K562 (cell line): ENCODE data around the gene BACE1-AS. TPM values are rescaled to one million over a fixed set of nuclear protein-coding genes. Genes with fewer than 3 reads are reported as not detected.

Experiments used
- ATF7 ChIP-seq: fragments of 450-650 bp; IDR thresholded peaks from 2 replicates; pipeline ENCODE4 v1.7.1; 2014; ENCODE audit warnings: mild to moderate bottlenecking, moderate library complexity
- CCNT2 ChIP-seq: IDR thresholded peaks from 2 replicates; pipeline ENCODE4 v1.6.1; 2011; ENCODE audit warnings: borderline replicate concordance, low read depth, mild to moderate bottlenecking, moderate library complexity, mixed read lengths, low read length; ENCODE audit not compliant: insufficient read length; ENCODE audit errors: extremely low read depth
- GABPB1 ChIP-seq: sonication (generic); formaldehyde crosslinking; IDR thresholded peaks from 2 replicates; pipeline ENCODE4 v1.8.0; 2022; ENCODE audit warnings: mild to moderate bottlenecking, missing genetic modification reagents
- HDAC6 ChIP-seq: IDR thresholded peaks from 2 replicates; pipeline ENCODE4 v1.6.1; 2012; ENCODE audit warnings: low read depth, mild to moderate bottlenecking, control low read depth, inconsistent platforms, low read length, moderate library complexity
- HMG20B ChIP-seq: fragments of 250-450 bp; sonication (Bioruptor Pico); IDR thresholded peaks from 2 replicates; pipeline ENCODE4 v1.5.0; 2021; ENCODE audit warnings: mild to moderate bottlenecking
- MAFG ChIP-seq: fragments of 450-650 bp; conservative IDR thresholded peaks from 2 replicates; pipeline ENCODE4 v1.6.1; 2016; ENCODE audit warnings: missing genetic modification characterization, missing compliant biosample characterization
- MYNN ChIP-seq, 2 experiments: sonication (generic); formaldehyde crosslinking in 1 of 2; IDR thresholded peaks; 2 replicates each; pipeline versions ENCODE4 v1.5.0 to v1.6.1; 2016 to 2020; ENCODE audit warnings: antibody characterized with exemption in 1 of 2, missing genetic modification reagents in 1 of 2
- NCOR1 ChIP-seq: fragments of 450-650 bp; IDR thresholded peaks from 2 replicates; pipeline ENCODE4 v1.6.1; 2016; ENCODE audit warnings: mild to moderate bottlenecking, moderate library complexity
- NFATC3 ChIP-seq: fragments of 450-650 bp; IDR thresholded peaks from 2 replicates; pipeline ENCODE4 v1.6.1; 2017; ENCODE audit warnings: mild to moderate bottlenecking
- NFE2L1 ChIP-seq: fragments of 450-650 bp; IDR thresholded peaks from 2 replicates; pipeline ENCODE4 v1.6.1; 2016; ENCODE audit warnings: missing genetic modification characterization, low read depth, mild to moderate bottlenecking, missing compliant biosample characterization, moderate library complexity, borderline replicate concordance
- NFRKB ChIP-seq: fragments of 450-650 bp; IDR thresholded peaks from 2 replicates; pipeline ENCODE4 v1.6.1; 2016; ENCODE audit warnings: low read depth
- RB1 ChIP-seq: fragments of 450-650 bp; IDR thresholded peaks from 2 replicates; pipeline ENCODE4 v1.6.1; 2017; ENCODE audit warnings: low read depth, mild to moderate bottlenecking
- RNF2 ChIP-seq: sonication (generic); IDR thresholded peaks from 2 replicates; pipeline ENCODE4 v1.6.1; 2016
- RUNX1 ChIP-seq: sonication (generic); IDR thresholded peaks from 2 replicates; pipeline ENCODE4 v1.6.1; 2016; ENCODE audit warnings: antibody characterized with exemption, low read depth
- SIX5 ChIP-seq, 2 experiments: IDR thresholded peaks; 2 replicates each; pipeline ENCODE4 v1.6.1; 2011; ENCODE audit warnings: low read length in 2 of 2, borderline replicate concordance in 1 of 2, low read depth in 1 of 2, mild to moderate bottlenecking in 1 of 2, moderate library complexity in 1 of 2; ENCODE audit not compliant: insufficient read depth in 1 of 2
- SNRNP70 ChIP-seq: fragments of 200-400 bp; formaldehyde crosslinking; optimal IDR thresholded peaks from 2 replicates; pipeline ENCODE3; 2017; ENCODE audit warnings: low read depth, low read length
- ZNF24 ChIP-seq: fragments of 450-650 bp; IDR thresholded peaks from 2 replicates; pipeline ENCODE4 v1.6.1; 2016
- ZNF384 ChIP-seq: IDR thresholded peaks from 2 replicates; pipeline ENCODE4 v1.6.1; 2012; ENCODE audit warnings: low read depth, low read length, improper control_type of control experiment
- ZSCAN29 ChIP-seq: fragments of 450-650 bp; IDR thresholded peaks from 2 replicates; pipeline ENCODE4 v1.6.1; 2017
- polyA plus RNA-seq, 8 experiments: library from polyadenylated mRNA; depleted of rRNA in 4 of 8; stranded (reverse) in 5 of 8; unstranded in 3 of 8; fragments of >200 nt; fragmentation: Nextera tagmentation in 2 of 8; fragmentation: Illumina TruSeq in 1 of 8; extraction: Ambion mirVana in 2 of 8; extraction: Trizol in 1 of 8; gene quantifications; 2 replicates each; pipeline versions ENCODE4 v1.2.1 to v1.2.3, GENCODE V29; 2011 to 2014; ENCODE audit warnings: inconsistent platforms in 1 of 8, missing spikeins in 1 of 8
- total RNA-seq, 7 experiments: library from RNA; depleted of rRNA in 6 of 7; stranded (reverse); fragments of >200 nt in 6 of 7; fragmentation: Illumina TruSeq in 2 of 7; extraction: Trizol in 2 of 7; gene quantifications; 2 replicates each; pipeline versions ENCODE4 v1.2.1 to v1.2.3, GENCODE V29; 2011 to 2021; ENCODE audit warnings: low replicate concordance in 1 of 7
- TF ChIP-seq, protein P1 (sequence below), 2 experiments: fragments of 450-650 bp; IDR thresholded peaks; 2 replicates each; pipeline ENCODE4 v1.6.1; 2018; ENCODE audit warnings: mild to moderate bottlenecking in 2 of 2, low read depth in 1 of 2; ENCODE audit not compliant: partially characterized antibody in 2 of 2
- TF ChIP-seq, protein P2 (sequence below): fragments of 250-450 bp; sonication (Bioruptor Pico); IDR thresholded peaks from 2 replicates; pipeline ENCODE4 v1.9.0; 2021; ENCODE audit warnings: mild to moderate bottlenecking, inconsistent platforms
- TF ChIP-seq, protein P3 (sequence below): fragments of 200-800 bp; sonication (Bioruptor generic); IDR thresholded peaks from 2 replicates; pipeline ENCODE4 v1.6.1; 2017; ENCODE audit warnings: missing genetic modification characterization, missing compliant biosample characterization

Gene BACE1-AS
- total and polyA plus RNA-seq, 9 of the 15 experiments (the other 6 are each of a cell fraction or from before 2014, with no cell fraction given), result 2.2 to 8.2 (median 3.8) TPM

DNA sequence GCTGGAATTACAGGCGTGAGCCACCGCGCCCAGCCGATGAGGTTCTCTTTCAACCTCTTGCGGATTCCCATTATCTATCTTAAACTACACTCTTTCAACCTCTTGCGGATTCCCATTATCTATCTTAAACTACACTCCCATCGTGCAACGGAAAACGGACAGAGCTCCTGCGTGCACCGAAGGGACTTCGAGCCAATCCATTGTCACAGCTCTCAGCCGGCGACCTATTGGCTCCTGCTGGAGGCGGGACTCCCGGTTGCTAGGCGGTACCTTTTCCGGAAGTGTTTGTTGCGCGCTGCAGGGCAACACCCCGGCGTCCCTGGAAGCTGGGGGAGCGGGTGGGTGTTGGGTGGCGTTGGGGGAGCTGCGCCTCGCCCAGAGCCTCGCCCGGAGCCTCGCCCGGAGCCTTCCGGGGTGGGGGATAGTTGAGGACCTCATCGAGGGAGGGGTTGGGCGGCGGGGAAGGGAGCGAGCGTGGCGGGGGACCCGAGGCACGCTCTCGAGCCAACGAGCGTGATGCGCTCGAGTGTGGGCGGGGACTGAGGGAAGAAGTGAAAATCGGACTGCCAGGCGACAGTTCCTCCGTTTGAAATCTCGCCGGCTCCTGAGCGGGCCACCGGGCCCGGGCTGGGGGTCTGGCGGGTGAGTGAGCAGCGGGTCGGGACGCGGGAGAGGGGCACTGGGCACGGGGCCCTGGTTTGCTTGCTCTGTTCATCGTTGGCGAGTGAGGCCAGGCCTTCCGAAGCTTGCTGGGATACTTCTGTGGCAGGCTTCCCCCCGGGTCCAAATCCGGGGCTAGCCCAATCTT is 36.6 kb downstream of the BACE1-AS start, which contains the start of gene CEP164 (continued):
- TF ChIP-seq, protein P1, sequence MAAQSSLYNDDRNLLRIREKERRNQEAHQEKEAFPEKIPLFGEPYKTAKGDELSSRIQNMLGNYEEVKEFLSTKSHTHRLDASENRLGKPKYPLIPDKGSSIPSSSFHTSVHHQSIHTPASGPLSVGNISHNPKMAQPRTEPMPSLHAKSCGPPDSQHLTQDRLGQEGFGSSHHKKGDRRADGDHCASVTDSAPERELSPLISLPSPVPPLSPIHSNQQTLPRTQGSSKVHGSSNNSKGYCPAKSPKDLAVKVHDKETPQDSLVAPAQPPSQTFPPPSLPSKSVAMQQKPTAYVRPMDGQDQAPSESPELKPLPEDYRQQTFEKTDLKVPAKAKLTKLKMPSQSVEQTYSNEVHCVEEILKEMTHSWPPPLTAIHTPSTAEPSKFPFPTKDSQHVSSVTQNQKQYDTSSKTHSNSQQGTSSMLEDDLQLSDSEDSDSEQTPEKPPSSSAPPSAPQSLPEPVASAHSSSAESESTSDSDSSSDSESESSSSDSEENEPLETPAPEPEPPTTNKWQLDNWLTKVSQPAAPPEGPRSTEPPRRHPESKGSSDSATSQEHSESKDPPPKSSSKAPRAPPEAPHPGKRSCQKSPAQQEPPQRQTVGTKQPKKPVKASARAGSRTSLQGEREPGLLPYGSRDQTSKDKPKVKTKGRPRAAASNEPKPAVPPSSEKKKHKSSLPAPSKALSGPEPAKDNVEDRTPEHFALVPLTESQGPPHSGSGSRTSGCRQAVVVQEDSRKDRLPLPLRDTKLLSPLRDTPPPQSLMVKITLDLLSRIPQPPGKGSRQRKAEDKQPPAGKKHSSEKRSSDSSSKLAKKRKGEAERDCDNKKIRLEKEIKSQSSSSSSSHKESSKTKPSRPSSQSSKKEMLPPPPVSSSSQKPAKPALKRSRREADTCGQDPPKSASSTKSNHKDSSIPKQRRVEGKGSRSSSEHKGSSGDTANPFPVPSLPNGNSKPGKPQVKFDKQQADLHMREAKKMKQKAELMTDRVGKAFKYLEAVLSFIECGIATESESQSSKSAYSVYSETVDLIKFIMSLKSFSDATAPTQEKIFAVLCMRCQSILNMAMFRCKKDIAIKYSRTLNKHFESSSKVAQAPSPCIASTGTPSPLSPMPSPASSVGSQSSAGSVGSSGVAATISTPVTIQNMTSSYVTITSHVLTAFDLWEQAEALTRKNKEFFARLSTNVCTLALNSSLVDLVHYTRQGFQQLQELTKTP (IDR thresholded peaks at IDR 0.05; ENCODE audit: low read depth in 1 of 2, partially characterized antibody in 2 of 2), result peak in 1 of 2 experiments; percentile 72
- TF ChIP-seq, protein P2, sequence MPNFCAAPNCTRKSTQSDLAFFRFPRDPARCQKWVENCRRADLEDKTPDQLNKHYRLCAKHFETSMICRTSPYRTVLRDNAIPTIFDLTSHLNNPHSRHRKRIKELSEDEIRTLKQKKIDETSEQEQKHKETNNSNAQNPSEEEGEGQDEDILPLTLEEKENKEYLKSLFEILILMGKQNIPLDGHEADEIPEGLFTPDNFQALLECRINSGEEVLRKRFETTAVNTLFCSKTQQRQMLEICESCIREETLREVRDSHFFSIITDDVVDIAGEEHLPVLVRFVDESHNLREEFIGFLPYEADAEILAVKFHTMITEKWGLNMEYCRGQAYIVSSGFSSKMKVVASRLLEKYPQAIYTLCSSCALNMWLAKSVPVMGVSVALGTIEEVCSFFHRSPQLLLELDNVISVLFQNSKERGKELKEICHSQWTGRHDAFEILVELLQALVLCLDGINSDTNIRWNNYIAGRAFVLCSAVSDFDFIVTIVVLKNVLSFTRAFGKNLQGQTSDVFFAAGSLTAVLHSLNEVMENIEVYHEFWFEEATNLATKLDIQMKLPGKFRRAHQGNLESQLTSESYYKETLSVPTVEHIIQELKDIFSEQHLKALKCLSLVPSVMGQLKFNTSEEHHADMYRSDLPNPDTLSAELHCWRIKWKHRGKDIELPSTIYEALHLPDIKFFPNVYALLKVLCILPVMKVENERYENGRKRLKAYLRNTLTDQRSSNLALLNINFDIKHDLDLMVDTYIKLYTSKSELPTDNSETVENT (CRISPR knock-in tag), result no peak
- peak; percentile 33; the same call in 1 of the 2 replicates for TF ChIP-seq ZNF24
- TF ChIP-seq SIX5 (IDR thresholded peaks at IDR 0.05; ENCODE audit: borderline replicate concordance in 1 of 2, insufficient read depth in 1 of 2, low read depth in 1 of 2, low read length in 2 of 2), result no peak
- TF ChIP-seq MYNN (IDR thresholded peaks at IDR 0.05), result no peak
- TF ChIP-seq MYNN (CRISPR knock-in tag; IDR thresholded peaks at IDR 0.05), result no peak
- no peak for TF ChIP-seq NCOR1
- peak; percentile 53 for TF ChIP-seq CCNT2
- no peak for TF ChIP-seq NFE2L1 (tag)
- 0 out of 2 replicates have a peak, but pooled peaks have one; percentile 39 for TF ChIP-seq RB1
- TF ChIP-seq ZNF384, result no peak
- TF ChIP-seq RNF2, result no peak; the same call in 1 of the 2 replicates
- TF ChIP-seq MAFG (tag), result no peak
- no peak for TF ChIP-seq HDAC6
- TF ChIP-seq ZSCAN29, result no peak
- peak; percentile 77 for TF ChIP-seq ATF7
- TF ChIP-seq, protein P3, sequence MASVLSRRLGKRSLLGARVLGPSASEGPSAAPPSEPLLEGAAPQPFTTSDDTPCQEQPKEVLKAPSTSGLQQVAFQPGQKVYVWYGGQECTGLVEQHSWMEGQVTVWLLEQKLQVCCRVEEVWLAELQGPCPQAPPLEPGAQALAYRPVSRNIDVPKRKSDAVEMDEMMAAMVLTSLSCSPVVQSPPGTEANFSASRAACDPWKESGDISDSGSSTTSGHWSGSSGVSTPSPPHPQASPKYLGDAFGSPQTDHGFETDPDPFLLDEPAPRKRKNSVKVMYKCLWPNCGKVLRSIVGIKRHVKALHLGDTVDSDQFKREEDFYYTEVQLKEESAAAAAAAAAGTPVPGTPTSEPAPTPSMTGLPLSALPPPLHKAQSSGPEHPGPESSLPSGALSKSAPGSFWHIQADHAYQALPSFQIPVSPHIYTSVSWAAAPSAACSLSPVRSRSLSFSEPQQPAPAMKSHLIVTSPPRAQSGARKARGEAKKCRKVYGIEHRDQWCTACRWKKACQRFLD (CRISPR knock-in tag), result peak; percentile 82
- TF ChIP-seq NFATC3, result no peak
- peak; percentile 92 for TF ChIP-seq GABPB1 (CRISPR knock-in tag)
- no peak for TF ChIP-seq NFRKB
- TF ChIP-seq RUNX1, result no peak
- TF ChIP-seq HMG20B (CRISPR knock-in tag), result no peak
- TF ChIP-seq SNRNP70, result no peak
